Fibroblast of skin of right quadriceps (primary cell): Measurements from ENCODE around the gene GFPT2.
"Not testable (repeated sequence)": the region's sequence is repeated elsewhere in the genome, so short reads cannot be mapped to it uniquely, and the experiment has no call there.

Experiments used
- DNase-seq: peaks from one replicate; pipeline ENCODE4 v3.0.0-alpha.2; 2013

The GFPT2 gene

DNA sequence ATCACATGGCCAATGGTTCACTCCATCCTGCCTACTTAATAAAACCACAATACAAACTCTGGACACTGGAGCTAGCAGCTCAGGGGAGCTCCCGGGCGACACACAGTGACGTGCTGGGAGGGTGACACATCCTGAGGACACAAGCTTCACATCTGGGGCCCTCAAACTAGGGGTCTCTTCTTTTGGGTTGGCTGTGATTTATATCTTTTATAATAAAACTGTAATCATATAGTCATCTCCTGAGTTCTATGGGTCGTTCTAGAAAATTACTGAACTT lies 49.2 kb downstream of the GFPT2 start:
- DNase-seq = no peak

DNA sequence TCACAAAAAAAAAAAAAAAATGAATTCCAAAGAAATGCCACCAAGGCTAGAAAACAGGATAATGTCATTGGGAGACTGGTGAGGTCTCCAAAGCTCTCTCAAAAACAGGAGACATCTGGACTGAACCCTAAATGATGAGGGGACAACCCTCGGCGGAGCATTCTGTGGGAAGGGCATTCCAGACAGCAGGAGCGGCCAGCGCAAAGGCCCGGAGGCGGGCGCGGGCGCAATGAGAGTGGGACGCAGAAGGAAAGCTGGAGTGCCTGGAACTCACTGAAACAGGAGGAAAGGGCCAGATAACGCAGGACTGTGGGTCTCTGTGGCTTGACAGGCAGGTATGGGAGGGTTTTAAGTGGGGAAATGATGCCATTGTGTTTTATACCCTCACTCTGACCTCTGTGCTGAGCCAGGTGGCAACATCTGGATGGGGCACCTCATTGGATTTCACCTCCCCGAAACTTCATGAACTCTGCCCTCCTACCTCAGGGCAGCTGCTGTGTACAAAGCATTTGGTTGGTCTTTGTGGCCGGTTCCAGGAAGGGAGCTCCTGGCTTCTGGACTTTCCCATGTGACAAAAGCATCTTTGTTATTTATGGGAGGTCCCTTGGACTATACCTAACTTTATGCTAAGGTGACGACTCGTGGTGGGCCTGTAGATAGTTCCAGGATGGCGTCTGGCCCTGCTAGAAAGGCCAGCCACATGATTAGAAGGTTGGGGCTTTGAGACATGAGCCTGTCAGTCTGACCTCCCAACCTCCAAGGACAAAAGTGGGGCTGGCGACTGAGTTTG lies 49.7 kb downstream of the GFPT2 start:
- no peak for DNase-seq

DNA sequence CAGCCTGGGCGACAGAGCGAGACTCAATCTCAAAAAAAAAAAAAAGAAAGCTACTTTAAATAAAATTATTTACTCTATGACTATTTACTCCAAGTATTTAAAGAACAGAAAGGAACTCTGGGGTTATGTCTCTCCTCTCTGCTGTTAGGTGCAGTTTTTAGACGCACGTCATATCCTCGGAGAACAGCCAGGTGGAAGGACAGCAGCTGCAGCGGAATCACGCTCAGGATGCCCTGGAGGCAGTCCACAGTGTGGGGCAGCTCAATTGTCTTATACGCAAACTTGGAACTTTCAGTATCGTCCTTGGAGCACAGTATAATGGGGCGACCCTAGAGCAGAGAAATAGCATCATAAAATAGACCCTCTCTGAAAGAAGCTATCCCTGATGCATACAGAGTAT lies 50.9 kb downstream of the GFPT2 start:
- DNase-seq = no peak

DNA sequence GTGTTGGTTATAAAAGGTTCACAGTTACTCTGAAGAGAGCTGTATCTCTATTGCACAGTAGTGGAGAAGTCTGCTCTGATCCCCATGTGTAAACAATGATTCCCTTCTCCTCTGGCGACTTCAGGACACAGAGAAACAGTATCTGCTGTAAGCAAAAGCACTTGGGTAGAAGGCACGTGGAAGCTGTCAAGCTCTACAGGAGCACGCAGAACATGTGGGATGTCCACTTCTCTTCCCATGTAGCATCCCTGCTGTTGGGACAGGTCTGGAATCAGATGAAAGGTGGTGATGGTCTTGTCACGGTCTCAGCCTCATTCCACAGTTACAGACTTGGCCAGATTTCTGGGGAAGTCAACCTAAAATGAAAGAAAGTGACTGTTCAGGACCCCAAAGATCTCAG lies 51.9 kb downstream of the GFPT2 start:
- no peak for DNase-seq

DNA sequence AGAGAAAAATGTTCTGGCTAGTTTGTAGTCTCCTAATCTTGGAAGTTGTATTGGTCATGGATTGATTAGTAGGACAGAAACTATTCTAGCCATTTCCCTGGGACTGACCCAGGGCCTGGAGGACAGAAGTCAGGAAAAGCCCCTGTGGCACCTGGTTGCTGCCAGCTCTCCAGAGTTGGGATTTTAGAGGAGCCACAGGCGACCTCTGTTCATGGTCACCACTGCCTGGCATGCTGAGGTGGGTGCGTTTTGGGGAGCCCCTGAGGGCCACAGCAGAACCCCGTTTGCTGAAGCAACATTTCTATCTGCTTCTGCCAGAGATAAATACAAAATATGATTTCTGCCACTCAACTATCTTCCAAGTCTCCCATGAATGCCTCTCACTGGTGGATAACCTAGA lies 53.6 kb downstream of the GFPT2 start:
- DNase-seq = no peak

DNA sequence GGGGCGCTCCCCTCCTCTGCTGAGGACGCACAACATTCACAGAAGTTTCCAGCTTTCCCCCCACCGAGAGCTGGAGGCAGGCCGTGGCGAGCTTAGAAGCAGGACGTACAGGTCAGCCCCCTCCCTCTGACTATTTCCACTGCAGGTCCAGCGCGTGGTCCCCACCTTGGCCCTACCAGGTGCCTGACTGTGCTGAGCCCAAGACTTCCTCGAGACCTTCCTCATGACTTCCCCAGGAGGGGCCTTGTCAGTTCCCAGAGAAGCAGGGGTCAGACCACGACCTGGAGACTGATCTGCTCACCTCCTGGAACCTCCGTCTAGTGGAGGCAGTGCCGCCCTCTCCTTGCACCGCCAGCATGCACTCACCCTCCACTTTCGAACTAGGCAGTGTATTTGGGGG lies 54.1 kb downstream of the GFPT2 start:
- DNase-seq = not testable (repeated sequence)

DNA sequence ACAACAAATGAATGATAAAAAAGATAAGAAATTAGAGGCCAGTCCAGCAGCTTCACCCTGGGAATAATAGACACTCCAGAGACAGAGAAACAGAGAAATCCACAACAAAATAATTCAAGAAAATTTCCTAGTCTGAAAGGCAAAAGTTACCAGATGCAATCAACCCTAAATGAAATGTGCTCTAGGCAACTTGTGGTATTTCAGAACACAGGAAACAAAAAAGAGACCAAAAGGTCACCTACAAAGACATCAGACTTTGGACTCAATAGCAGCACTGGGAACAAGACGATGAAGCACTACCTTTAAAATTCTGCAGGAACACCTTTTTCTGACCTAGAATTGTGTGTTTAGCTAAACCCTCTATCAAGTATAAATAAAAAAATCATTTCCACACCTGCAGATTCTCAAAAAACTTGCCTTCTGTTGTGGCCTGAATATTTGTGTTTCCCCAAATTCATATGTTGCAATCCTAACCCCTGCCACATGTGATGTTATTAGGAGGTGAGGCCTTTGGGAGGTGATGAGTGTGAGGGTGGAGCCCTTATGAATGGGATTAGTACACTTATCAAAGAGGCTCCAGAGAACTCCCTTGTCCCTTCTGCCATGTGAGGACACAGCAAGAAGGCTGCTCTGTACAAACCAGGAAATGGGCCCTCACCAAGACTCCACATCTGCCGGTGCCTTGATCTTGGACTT lies 55.4 kb downstream of the GFPT2 start:
- DNase-seq = no peak

DNA sequence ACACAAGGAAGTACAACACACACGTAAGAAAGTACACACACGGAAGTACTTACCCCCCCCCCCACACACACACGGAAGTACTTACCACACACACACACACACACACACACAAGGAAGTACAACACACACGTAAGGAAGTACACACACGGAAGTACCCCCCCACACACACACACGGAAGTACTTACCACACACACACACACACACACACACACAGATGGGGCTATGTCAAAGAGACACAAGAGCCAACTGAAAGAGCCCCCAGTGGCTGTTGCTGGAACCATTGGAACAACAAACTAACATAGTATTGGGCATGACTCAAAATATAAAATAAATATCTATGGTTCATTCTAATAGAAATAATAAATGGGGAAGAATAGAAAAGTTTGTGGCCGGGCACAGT lies 56.4 kb downstream of the GFPT2 start:
- DNase-seq = no peak

DNA sequence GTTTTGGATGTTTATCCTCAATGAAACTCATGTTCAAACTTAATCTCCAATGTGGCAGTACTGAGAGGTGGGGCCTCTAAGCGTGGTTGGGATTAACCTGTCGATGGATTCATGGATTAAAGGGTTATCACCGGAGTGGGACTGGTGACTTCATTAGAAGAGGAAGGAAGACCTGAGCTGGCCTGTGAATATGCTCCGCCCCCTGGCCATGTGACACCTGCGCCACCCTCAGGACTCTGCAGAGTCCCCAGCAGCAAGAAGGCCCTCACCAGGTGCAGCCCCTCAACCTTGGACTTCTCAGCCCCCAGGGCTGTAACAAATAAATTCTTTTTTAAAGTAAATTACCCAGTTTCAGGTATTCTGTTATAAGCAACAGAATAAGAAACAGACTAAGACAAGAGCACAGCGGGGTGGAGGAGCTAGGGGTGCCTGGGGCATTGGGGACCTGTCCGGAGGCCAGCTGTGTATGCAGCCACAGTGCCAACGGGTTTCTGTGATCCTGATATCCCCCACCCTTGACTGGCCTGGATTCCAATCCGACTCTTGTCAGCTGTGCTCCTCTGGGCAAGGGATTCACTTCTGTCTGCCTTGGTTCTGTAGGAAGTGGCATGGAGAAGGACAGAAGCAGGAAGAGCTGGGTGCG lies 58.1 kb downstream of the GFPT2 start:
- no peak for DNase-seq

DNA sequence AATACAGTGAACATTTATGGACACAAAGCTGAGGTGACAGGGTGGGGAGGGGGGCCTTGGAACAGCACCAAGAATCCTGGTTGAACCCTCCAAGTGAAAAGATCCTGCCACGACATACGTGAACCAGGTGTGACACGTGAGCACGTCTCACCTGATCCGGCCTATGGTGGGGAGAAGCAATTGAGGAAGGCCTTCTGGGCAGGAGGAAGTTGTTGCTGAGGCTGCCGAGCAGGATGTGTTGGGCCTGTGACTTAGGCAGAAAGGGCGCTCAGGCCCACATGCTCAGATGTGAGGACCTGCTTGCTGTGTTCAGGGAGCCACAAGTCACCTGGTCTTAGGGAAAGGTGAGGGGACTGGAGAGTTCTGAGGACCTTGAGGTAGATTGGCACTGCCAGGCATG lies 58.7 kb downstream of the GFPT2 start:
- no peak for DNase-seq

DNA sequence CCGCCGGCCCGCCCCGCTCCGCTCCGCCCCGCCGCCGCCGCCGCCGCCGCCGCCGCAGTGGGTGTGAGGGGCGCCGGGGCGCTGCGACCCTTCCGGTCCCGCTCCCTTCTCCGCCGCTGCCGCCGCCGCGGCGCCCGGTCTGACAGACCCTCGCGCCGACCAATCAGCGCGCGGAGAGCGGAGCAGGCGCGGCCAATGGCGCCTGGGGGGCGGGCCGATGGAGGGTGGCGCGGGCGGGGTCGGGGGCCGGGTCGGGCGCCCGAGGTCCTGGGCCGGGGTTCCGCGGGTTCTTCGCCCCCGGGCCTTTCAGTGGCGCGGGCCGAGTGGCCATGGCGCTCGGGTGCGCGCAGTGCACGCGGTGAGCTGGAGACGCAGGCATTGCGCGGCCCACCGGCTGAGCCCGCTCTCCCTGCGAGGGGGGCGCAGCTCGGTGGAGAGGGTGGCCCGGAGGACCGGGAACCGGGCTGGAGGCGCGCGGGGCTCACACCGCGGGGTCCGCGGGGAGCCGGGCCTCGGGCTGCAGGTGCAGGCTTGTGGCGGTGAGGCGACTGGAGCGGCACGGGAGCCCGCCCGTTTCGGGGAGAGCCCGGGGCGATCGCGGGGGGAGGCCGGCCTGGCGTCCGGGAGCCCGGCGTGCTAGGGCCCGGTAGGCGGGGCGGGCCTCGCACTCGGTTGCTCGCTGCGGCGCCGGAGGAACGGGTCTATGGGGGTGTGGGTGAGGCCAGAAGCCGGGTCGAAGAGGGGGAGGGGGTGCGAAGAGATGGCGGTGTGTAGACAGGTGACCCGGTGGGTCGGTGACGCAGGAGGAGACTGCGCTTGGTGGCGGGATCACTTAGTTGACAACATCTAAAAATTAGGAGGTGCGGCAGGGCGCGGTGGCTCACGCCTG lies 60.9 kb downstream of the GFPT2 start, which contains the start of gene MAPK9:
MAPK9 (minus strand) TSS at position 141 of the 889 bp plus-strand sequence. CDS start 11,522 bp downstream, outside the sequence.
- DNase-seq = peak; percentile 80

DNA sequence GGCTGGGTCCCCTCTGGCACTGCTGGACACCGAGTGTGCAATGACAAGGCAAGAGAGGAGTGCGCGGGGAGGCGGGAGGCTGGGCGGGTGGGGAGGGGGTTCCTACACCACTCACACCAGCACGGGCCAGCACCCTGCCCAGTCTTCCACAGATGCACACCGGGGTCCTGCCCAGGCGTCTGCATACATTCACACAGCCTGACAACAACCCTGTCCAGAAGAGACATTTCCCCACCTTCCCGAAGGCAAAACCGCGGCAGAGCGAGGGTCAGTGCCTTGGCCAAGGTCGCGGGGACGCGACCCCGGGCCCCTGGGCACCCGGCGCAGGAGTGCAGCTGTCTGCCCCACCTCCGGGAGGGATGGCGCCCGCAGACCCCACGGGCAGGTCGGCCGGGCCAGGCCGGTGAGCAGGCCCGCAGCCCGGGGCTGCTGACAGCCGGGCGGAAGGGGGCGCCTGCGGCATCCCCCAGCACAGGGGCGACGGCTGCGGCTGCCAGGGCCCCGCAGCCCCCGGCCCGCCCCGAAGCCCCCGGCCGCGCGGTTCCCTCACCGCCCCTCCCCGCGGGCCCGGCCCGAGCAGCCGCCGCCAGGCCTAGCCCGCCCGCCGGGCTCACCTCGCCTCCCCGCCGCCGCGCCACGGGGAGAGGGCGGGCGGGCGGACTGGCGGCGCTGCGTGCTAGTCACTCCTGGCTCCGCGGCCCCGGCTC lies 61.7 kb downstream of the GFPT2 start:
- DNase-seq = no peak

DNA sequence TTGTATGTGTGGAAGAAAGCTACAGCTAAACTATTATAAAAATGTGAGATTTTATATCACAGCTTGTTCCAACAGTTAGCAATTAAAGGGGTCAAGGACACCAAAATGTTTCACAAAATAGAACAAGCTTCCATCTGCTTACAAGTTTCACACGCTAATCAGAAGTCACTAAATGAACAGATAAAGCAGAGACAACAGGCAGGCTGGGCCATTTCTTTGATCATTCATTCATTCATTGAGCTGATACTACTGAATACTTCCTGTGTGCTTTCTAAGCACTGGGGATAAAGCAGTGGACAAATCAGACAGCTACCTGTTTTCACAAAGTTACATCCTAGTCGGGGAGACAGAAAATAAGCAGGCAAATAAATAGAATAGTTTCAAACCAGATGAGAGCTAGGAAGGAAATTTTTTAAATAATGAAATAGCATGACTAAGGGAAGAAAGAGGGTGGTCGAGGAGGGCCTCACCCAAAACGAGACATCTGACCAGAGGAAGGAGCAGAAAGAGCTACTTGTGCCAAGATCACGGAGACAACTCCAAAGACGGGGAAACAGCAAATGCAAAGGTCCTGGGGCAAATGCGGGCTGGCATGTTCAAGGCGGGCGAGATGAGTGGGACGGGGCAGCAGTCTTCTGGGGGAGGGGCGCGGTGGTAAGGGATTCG lies 62.4 kb downstream of the GFPT2 start:
- DNase-seq = no peak

DNA sequence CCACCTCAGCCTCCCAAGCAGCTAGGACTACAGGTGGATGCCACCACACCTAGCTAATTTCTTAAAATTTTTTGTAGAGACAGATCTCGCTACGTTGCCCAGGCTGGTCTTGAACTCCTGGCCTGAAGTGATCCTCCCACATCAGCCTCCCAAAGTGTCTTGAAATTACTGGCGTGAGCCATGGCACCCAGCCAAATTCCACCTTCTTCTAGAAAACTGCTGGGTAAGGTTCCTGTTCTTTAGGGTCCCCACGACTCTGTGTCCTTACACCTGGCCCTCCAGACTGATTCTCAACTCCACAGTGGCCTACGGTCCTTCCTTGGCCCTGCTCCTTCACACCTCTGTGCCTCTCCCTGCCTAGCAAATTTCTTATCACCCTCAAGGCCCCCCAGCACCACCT lies 63.2 kb downstream of the GFPT2 start:
- no peak for DNase-seq

DNA sequence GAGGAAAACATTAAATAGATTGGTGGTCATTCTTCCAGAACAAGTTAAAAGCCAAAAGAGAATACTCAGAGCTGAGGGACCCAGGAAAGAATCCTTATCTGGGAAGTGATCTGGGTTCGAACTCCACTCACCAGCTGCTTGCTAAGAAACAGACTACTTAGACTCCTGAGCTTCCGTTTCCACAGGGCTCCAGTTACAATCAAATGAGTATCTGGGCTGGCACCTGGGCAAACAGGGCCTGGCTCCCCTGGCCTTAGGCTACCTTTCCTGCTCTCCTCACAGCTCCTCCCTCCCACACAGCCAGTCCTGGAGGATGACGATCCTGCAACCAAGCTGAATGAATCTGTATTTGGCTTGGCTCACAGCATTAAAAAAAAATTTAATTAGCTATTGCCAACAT lies 63.7 kb downstream of the GFPT2 start:
- no peak for DNase-seq

DNA sequence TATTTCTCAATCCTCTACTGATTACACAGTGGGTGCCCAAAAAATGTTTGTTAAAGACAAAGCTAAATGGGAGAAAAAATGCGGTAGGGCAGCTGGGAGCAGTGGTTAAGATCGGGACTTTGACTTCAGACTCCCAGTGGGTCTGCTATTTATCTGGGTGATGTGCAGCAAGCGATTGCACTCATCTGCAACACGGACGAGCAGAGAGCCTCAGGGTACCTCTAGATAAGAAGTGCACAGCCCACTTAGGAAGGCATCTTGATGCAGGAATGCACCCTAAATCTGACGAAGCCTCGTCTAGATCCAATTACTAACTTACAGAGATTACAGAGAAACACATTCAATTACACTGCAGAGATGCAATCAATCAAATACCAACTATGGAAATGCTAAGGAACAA lies 65.3 kb downstream of the GFPT2 start:
- DNase-seq = no peak

DNA sequence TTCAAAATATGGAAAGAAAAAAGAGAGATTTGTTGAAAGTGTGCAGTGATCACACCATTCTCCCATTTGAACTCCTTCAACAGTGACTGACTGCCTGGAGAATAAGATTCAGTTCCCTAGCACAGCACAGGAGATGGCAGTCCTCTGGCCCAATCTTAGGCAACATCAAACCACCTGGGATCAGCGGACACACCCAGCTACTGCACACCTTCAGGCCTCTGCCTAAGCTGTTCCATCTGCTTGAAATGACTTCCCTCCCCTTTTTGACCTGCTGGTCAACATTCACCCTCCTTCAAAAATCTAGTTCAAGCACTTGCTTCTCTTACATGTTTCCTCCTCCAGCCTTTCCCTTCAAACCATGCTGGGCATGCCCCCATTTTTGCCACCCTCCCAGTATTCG lies 65.7 kb downstream of the GFPT2 start:
- DNase-seq = no peak

DNA sequence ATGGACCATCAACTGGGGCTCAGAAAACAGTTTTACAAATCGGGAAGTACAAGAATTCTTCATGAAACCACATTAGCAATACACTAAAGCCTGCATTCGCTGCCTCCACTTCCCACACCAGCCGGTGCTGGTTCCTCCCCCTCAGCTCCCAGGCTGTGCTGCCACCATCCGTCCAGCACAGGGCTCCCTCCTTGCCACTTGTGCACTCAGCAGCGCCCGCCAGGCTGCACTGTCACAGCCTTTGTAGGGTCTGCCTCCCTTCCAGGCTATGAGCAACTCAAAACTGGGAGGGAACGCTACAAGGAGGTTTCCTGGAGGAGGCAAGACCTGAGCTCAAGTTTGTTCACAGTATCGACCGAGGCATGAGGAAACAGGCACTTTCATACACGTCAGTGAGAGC lies 69.0 kb downstream of the GFPT2 start:
- no peak for DNase-seq

DNA sequence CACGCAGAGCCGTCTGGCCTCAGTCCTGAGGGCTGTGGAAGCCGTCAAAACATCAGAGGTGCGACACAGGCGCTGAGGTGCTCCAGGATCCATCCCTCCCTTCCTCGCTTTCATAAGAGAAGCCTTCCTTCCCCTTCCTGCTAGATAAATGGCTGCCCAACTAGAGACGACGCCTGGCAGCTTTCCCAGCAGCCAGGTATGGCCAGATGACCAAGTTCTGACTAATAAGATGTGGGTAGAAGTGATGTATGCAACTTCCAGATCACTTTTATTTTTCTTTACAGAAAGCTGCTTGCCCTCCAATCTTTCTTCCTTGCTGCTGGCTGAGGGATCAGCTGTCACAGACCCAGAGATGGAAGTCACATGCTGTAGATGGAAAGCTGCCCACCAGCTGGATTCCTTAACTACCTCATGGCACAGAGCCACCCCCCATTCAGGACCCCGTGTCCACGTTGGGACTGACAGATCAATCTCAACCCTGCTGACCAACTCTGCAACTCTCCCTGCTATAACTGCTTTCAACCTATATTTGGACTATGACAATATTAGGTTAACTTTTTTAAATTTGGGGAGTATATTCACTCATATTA lies 70.0 kb downstream of the GFPT2 start:
- no peak for DNase-seq

DNA sequence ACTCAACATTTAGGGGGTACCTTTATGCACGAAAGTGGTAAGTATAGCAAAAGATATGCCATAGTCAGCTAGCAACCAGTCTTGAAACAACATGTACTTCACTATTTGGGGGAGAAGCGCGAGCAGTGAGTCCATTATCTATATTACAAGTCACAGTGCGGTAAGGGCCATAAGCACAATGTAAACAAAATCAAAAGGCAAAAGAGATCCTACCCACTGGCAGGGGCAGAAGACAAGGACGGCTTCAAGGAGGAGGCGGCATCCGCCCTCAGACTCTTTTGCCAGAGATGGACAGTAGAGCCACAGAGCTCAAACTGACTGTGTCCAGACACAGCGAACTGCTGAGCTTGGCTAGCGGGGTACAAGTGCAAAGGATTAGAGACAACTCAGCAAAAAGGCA lies 70.9 kb downstream of the GFPT2 start:
- DNase-seq = no peak

DNA sequence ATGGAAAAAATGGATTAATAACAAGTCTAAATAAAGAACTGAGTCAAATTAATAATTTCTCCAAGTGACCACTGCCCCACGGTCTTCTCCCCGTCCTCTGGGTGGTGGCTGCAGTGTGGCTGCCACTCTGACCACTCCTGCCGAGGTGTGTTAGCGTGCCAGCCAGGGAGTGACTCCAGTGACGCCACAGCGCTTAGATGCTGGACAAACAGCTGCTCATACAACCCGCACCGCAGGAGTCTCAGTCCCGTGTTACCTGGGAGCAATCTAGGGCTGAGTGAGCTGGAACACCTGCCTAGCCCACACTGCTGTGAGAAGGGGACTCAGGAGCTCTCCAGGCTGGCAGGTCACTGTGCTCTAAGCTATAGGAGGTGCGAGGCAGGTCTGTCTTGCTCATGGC lies 71.4 kb downstream of the GFPT2 start:
- DNase-seq = no peak

DNA sequence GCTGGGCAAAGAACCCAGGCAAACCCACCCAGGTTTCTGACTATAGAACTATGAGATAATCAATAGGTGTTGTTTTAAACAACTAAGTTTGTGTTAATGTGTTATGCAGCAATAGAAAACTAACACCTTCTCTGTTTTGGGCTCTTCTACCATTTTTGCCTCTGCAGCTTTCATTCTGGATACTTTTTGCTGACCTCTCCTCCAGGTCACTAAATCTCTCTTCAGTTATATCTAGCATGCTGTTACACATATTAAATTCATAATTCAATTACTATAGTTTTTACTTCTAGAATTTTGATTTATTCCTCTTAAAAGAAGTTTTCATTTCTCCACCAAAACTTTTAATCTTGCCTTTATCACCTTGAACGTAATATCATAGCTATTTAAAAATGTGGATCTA lies 78.4 kb downstream of the GFPT2 start:
- no peak for DNase-seq
